Measurements from ENCODE around the gene USP7.

GRCh38 chr16:8893426-8893825 is 70.3 kb downstream of the USP7 start:
- no peak for TF ChIP-seq CTCF (conservative IDR thresholded peaks at IDR 0.05; ENCODE audit: low read depth, low read length)
- no peak for TF ChIP-seq EZH2 (IDR thresholded peaks at IDR 0.05; ENCODE audit: low read length, unreplicated experiment)
- no peak for TF ChIP-seq EZH2phosphoT487 (IDR thresholded peaks at IDR 0.05; ENCODE audit: borderline replicate concordance, low read length)
